GM19043 (cell line): ENCODE data around the gene POLR3H.

Experiments used
- ATAC-seq: cut with Tn5 transposase; IDR thresholded peaks from one replicate; pipeline ENCODE4 v1.9.1; 2021; ENCODE audit warnings: low read depth; ENCODE audit not compliant: unreplicated experiment

Gene POLR3H

GRCh38 chr22:41491374-41492100 lies 52.7 kb downstream of the POLR3H start:
- ATAC-seq, result no peak

DNA sequence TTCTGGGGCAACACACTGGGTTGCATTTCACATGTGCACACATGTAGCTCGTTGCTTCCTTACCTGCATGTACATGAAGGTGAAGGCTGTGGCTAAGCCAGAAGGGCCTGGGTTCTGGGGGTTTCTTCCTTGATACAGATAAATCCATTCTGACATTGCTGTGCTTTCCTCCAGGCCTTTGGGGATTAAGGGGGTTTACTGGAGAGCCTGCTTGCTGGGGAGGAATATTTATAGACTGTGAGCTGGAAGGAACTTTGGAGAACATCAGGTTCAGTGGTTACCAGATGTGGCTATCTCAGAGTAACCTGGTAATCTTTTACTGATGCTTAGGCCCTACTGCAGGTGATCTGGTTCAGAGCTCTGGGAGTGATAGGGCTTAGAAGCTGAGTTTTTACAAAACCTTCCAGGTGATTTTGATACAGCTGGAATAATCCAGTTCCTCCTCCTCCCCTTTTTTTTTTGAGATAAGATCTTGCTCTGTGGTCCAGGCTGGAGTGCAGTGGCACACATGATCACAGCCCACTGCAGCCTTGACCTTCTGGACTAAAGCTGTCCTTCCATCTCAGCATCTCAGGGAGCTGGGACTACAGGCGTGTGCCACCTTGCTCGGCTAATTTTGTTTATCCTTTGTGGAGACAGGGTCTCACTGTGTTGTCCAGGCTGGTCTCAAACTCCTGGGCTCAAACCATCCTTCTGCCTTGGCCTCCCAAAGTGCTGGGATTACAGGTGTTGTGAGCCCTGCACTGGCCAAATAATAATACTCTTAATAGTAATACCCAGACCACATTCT lies 55.5 kb downstream of the POLR3H start:
- ATAC-seq, result no peak

- no peak for ATAC-seq
Observed at GRCh38 chr22:41488076-41488475, 56.2 kb downstream of the POLR3H start.

DNA sequence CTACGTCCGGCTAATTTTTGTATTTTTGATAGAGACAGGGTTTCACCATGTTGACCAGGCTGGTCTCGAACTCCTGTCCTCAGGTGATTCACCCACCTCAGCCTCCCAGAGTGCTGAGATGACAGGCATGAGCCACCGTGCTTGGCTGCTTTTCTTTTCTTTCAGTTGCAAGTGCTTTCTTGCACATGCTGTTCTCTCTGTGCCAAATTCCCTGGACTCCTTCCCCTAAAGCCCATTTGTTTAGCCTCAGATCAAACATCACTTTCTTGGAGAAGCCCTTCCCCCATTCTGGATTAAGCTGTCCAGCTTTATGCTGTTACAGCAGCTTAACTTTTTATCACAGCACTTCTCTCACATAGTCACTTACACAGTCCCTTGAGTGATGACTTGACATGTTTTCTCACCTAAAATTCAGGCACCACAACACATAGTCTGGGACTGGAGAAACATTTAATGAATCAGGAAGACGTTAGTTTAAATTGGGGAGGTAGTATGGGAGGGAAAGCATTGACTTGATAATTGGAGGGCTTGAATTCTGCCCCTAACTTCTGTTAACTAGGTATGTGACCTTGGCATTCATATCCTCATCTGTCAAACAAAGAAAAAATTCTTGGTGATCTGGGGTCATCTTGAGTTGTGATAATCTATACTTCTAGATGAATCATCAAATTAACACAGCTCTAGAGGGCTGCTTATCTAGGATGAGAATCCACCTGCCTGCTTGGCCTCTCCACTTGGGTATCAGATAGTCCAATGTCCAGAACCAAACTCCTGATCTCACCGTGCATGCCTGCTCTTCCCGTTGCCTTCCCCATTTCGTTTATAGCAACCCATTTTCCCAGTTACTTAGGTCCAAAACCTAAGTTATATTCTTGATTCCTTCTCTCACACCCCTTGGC lies 57.0 kb downstream of the POLR3H start:
- no peak for ATAC-seq

- ATAC-seq, result no peak
Observed at GRCh38 chr22:41485033-41485432, 59.2 kb downstream of the POLR3H start.

DNA sequence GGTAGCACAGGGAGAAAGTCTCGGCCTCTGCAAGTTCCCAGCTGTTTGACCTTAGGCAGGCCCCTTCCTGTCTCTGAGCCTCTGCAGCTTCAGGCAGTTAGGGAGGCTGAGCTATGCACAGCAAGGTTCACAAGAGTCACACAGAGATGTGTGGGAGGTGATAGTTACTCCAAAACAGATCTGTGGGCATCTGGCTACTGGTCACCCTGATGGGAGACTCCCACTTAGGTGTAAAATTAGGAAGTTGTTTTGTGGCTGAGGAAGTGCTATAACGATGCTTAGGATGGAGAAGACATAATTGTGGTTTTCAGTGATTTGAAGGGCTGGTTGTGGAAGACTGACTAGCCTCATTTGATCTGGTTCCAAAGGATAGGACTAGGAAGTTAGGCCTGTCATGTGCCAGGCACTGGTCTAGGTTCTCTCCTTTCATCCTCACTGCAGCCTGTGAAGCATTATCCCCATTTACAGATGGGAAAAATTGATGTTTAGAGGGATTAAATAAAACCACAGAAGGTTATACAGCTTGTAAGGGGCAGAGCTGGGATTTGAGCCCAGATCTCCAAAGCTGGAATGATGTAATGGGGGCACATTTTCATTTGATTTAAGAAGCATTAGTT lies 61.8 kb downstream of the POLR3H start:
- ATAC-seq, result no peak

- no peak for ATAC-seq
Observed at GRCh38 chr22:41481925-41482318, 62.3 kb downstream of the POLR3H start.

- no peak for ATAC-seq
Observed at GRCh38 chr22:41481131-41481830, 63.0 kb downstream of the POLR3H start.

- no peak for ATAC-seq
Observed at GRCh38 chr22:41480397-41480735, 63.9 kb downstream of the POLR3H start.

DNA sequence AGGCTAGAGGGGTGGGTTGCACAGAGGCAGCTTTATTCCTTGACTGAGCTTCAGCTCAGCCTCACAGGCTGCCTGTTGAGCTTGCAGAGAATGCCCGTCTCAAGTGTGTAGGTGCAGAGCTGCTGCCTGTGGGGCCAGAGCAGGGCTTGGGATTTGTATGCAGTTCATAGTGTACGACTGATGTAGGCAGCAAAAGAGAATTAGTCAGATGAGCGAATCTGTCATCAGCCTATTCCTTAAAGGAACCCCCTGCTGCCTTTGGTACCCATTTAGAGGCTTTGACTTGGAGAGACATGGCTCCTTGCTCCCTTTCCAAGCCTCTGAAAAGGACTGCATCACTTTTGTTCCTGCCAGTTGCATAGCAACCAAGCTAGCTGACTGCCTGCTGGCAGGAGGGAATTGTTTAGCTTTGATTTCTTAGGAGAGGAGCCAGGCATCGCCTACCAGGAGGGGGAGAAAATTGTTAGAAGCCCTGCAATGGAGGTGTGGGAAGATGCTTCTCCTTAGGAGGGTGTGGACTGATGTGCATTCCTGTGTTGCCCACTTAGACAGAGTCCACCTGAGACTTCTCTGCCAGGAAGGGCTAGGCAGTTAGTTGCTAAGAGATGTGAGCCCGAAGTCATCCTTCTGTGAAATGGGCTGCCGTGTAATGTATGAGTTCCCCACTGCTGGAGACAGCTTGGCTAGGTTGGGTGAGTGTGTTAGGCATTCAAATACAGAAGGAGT lies 64.4 kb downstream of the POLR3H start:
- ATAC-seq, result no peak

- ATAC-seq, result no peak
Observed at GRCh38 chr22:41478891-41479521, 65.3 kb downstream of the POLR3H start.

DNA sequence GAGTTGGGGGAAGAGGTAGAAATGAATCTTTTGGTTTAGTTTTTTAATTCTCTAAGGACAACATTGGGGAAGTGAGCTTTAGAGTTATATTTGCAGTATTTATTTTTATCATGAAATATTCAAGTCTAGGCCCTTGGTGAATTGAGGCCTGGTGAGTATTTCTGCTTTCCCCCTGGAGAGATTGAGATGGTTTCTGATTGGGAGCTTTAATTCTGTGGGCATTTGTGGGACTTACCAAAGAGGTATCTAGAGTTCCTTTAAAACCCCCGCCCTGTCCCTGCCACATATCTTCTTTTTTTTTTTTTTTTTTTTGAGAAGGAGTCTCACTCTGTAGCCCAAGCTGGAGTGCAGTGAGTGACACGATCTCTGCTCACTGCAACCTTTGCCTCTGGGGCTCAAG lies 65.8 kb downstream of the POLR3H start:
- ATAC-seq, result no peak
